ENCODE data around the gene LGSN. TPM values are rescaled to one million over a fixed set of nuclear protein-coding genes. Genes with fewer than 3 reads are reported as not detected.
"Not testable (repeated sequence)": the region's sequence is repeated elsewhere in the genome, so short reads cannot be mapped to it uniquely, and the experiment has no call there.

LGSN gene
- total RNA-seq, 1 donor from 2014 or later: not detected

GRCh38 chr6:63280639-63281180, 39.1 kb downstream of the LGSN start:
- Mint-ChIP-seq H3K4me3 (no peak overlapping the region), H3K27ac (no peak overlapping the region)

GRCh38 chr6:63278916-63279315, 40.9 kb downstream of the LGSN start:
- Mint-ChIP-seq H3K4me3 (no peak overlapping the region), H3K27ac (no peak overlapping the region), H3K9me3 (no peaks in the 10 kb centered on the region), H3K4me1 (no peaks in the 10 kb centered on the region), H3K27me3 (ENCODE audit: low read depth) (peaks cover 5% of the 10 kb centered on the region), H3K36me3 (no peaks in the 10 kb centered on the region)
- TF ChIP-seq CTCF (IDR thresholded peaks at IDR 0.05; ENCODE audit: unreplicated experiment): no peak
- no peak for DNase-seq (ENCODE audit: low spot score in 2 of 2, unreplicated experiment in 2 of 2)

More at GRCh38 chr6:63280639-63281180, 39.1 kb downstream of the LGSN start:
- H3K27me3 Mint-ChIP-seq (ENCODE audit: low read depth): peaks cover 3% of the 10 kb centered on the region
- H3K4me1 Mint-ChIP-seq: no peaks in the 10 kb centered on the region
- no peaks in the 10 kb centered on the region for H3K9me3 Mint-ChIP-seq
- no peak for DNase-seq (ENCODE audit: low spot score in 2 of 2, unreplicated experiment in 2 of 2)
- no peak for TF ChIP-seq CTCF (IDR thresholded peaks at IDR 0.05; ENCODE audit: unreplicated experiment)
- H3K36me3 Mint-ChIP-seq: no peaks in the 10 kb centered on the region

- TF ChIP-seq CTCF (IDR thresholded peaks at IDR 0.05; ENCODE audit: unreplicated experiment): no peak
- H3K4me1 Mint-ChIP-seq: no peaks in the 10 kb centered on the region
- H3K9me3 Mint-ChIP-seq: no peaks in the 10 kb centered on the region
- DNase-seq (ENCODE audit: low spot score in 2 of 2, unreplicated experiment in 2 of 2): no peak
- H3K27ac Mint-ChIP-seq: no peak overlapping the region
- peaks cover 5% of the 10 kb centered on the region for H3K27me3 Mint-ChIP-seq (ENCODE audit: low read depth)
- H3K4me3 Mint-ChIP-seq: no peak overlapping the region
- H3K36me3 Mint-ChIP-seq: no peaks in the 10 kb centered on the region
These were observed 43.8 kb downstream of the LGSN start for GRCh38 chr6:63275953-63276352.

GRCh38 chr6:63274795-63275430, 44.9 kb downstream of the LGSN start:
- H3K4me1 Mint-ChIP-seq; H3K9me3 Mint-ChIP-seq; DNase-seq (ENCODE audit: low spot score in 2 of 2, unreplicated experiment in 2 of 2); H3K27me3 Mint-ChIP-seq (ENCODE audit: low read depth); H3K4me3 Mint-ChIP-seq; H3K36me3 Mint-ChIP-seq; H3K27ac Mint-ChIP-seq: not testable (repeated sequence)

- Mint-ChIP-seq H3K27ac (no peak overlapping the region), H3K27me3 (ENCODE audit: low read depth) (peaks cover 5% of the 10 kb centered on the region), H3K36me3 (no peaks in the 10 kb centered on the region), H3K4me1 (peaks cover 9% of the 10 kb centered on the region), H3K9me3 (no peaks in the 10 kb centered on the region), H3K4me3 (no peak overlapping the region)
- peak; percentile 51 for TF ChIP-seq CTCF (IDR thresholded peaks at IDR 0.05; ENCODE audit: unreplicated experiment)
- DNase-seq (ENCODE audit: low spot score in 2 of 2, unreplicated experiment in 2 of 2): no peak
These were observed 47.4 kb downstream of the LGSN start for GRCh38 chr6:63272397-63272796.

GRCh38 chr6:63269470-63269869, 50.3 kb downstream of the LGSN start:
- no peaks in the 10 kb centered on the region for H3K9me3 Mint-ChIP-seq
- no peak for TF ChIP-seq CTCF (IDR thresholded peaks at IDR 0.05; ENCODE audit: unreplicated experiment)
- no peak for DNase-seq (ENCODE audit: low spot score in 2 of 2, unreplicated experiment in 2 of 2)
- peaks cover 14% of the 10 kb centered on the region for H3K4me1 Mint-ChIP-seq
- H3K36me3 Mint-ChIP-seq: no peaks in the 10 kb centered on the region
- H3K27me3 Mint-ChIP-seq (ENCODE audit: low read depth): peaks cover 4% of the 10 kb centered on the region
- H3K27ac Mint-ChIP-seq: no peak overlapping the region
- no peak overlapping the region for H3K4me3 Mint-ChIP-seq
